ENCODE data around the gene P2RX6.
"Not testable (repeated sequence)": the region's sequence is repeated elsewhere in the genome, so short reads cannot be mapped to it uniquely, and the experiment has no call there.

Gene P2RX6

GRCh38 chr22:20995329-20996030 is 19.5 kb upstream of the P2RX6 start:
- DNase-seq, result no peak

- DNase-seq, result no peak
Observed at GRCh38 chr22:20996031-20996410, 18.9 kb upstream of the P2RX6 start.

- no peak for DNase-seq
Observed at GRCh38 chr22:20996598-20997535, 18.1 kb upstream of the P2RX6 start.

GRCh38 chr22:20997536-20998257 is 17.3 kb upstream of the P2RX6 start:
- no peak for DNase-seq

GRCh38 chr22:20998411-20999336 is 16.3 kb upstream of the P2RX6 start:
- DNase-seq, result no peak

GRCh38 chr22:20999350-21000206 is 15.4 kb upstream of the P2RX6 start:
- DNase-seq, result no peak

GRCh38 chr22:21000207-21000986 is 14.6 kb upstream of the P2RX6 start:
- no peak for DNase-seq

GRCh38 chr22:21000987-21001600 is 13.9 kb upstream of the P2RX6 start:
- DNase-seq, result no peak

GRCh38 chr22:21001601-21002325 is 13.2 kb upstream of the P2RX6 start, which contains the start of gene THAP7:
TSS of gene THAP7 (minus strand) at chr22:21002118. CDS start at chr22:21001911, 207 bp downstream.
- peak; percentile 97 to 98 for DNase-seq

- no peak for DNase-seq
Observed at GRCh38 chr22:21003782-21004181, 11.2 kb upstream of the P2RX6 start.

GRCh38 chr22:21009208-21009607 is 5.8 kb upstream of the P2RX6 start:
- not testable (repeated sequence) for DNase-seq

GRCh38 chr22:21009638-21010425 is 5.1 kb upstream of the P2RX6 start:
- DNase-seq, result no peak

- no peak for DNase-seq
Observed at GRCh38 chr22:21010426-21011113, 4.4 kb upstream of the P2RX6 start.

GRCh38 chr22:21012446-21013407 is 2.2 kb upstream of the P2RX6 start:
- DNase-seq, result no peak

- DNase-seq, result no peak
Observed at GRCh38 chr22:21013657-21014201, 1.2 kb upstream of the P2RX6 start.

- DNase-seq, result peak; percentile 73 to 74
Observed at GRCh38 chr22:21014202-21014725, 701 bp upstream of the P2RX6 start.

Data from activated CD4-positive, alpha-beta T cell treated with anti-CD3 and anti-CD28 coated beads for 4 hours (primary cell).